PC-9 (cell line): Measurements from ENCODE around the gene ZNF19. TPM values are rescaled to one million over a fixed set of nuclear protein-coding genes. Genes with fewer than 3 reads are reported as not detected.

Source experiments
- BruUV-seq: library from RNA; stranded (reverse); fragments of 400-500 nt; replicated peaks from 2 replicates; lab custom pipeline; 2021; lab: Mats Ljungman, UMichigan
- CTCF ChIA-PET: fragments of 300-600 bp; sonication (Branson Sonifier 250); formaldehyde crosslinking; loops from one replicate; lab custom pipeline; 2022; ENCODE audit warnings: antibody characterized with exemption; lab: Charles Lee
- POLR2A ChIA-PET: fragments of 300-600 bp; sonication (Branson Sonifier 250); formaldehyde crosslinking; loops from one replicate; lab custom pipeline; 2022; ENCODE audit warnings: antibody characterized with exemption; ENCODE audit not compliant: unreplicated experiment; lab: Charles Lee
- DNase-seq, 2 experiments: peaks; one replicate each; pipeline versions ENCODE4 v3.0.0 to v3.0.0-alpha.2; 2015 to 2022; ENCODE audit warnings: mixed read lengths in 1 of 2
- H2AFZ ChIP-seq: fragments of 200-600 bp; sonication (generic); 2 replicates; pipeline ENCODE4 v1.8.1; 2017; ENCODE audit warnings: antibody characterized with exemption
- H3F3A ChIP-seq: fragments of 200-600 bp; sonication (generic); 2 replicates; pipeline ENCODE4 v1.8.1; 2017; ENCODE audit warnings: antibody characterized with exemption, mild to moderate bottlenecking, low read depth; ENCODE audit not compliant: insufficient read depth
- H3K27ac ChIP-seq: fragments of 200-600 bp; sonication (generic); 2 replicates; pipeline ENCODE4 v1.6.1; 2016; ENCODE audit warnings: mixed run types
- H3K27me3 ChIP-seq: fragments of 200-600 bp; sonication (generic); 2 replicates; pipeline ENCODE4 v1.6.1; 2016; ENCODE audit warnings: low read depth, mixed run types; ENCODE audit not compliant: insufficient read depth
- H3K36me3 ChIP-seq: fragments of 200-600 bp; sonication (generic); 2 replicates; pipeline ENCODE4 v1.6.1; 2016; ENCODE audit warnings: low read depth, mixed run types
- H3K4me1 ChIP-seq: fragments of 200-600 bp; sonication (generic); replicated peaks from 2 replicates; pipeline ENCODE4 v1.6.1; 2016; ENCODE audit warnings: mixed run types; ENCODE audit not compliant: insufficient read depth
- H3K4me2 ChIP-seq: fragments of 200-600 bp; sonication (generic); 2 replicates; pipeline ENCODE4 v1.6.1; 2017; ENCODE audit warnings: mixed run types
- H3K4me3 ChIP-seq: fragments of 200-600 bp; sonication (generic); 2 replicates; pipeline ENCODE4 v1.6.1; 2016; ENCODE audit warnings: mixed run types
- H3K79me2 ChIP-seq: fragments of 200-600 bp; sonication (generic); 2 replicates; pipeline ENCODE4 v1.6.1; 2017; ENCODE audit warnings: low read depth, mixed run types
- H3K9me2 ChIP-seq: fragments of 200-600 bp; sonication (generic); 2 replicates; pipeline ENCODE4 v1.8.1; 2017; ENCODE audit warnings: mild to moderate bottlenecking; ENCODE audit not compliant: insufficient read depth
- H3K9me3 ChIP-seq: fragments of 200-600 bp; sonication (generic); 2 replicates; pipeline ENCODE4 v1.8.1; 2016; ENCODE audit warnings: low read depth; ENCODE audit not compliant: insufficient read depth
- H4K20me1 ChIP-seq: fragments of 200-600 bp; sonication (generic); 2 replicates; pipeline ENCODE4 v1.8.1; 2017; ENCODE audit not compliant: insufficient read depth
- CTCF ChIP-seq: fragments of 200-600 bp; sonication (generic); conservative IDR thresholded peaks from 2 replicates; pipeline ENCODE4 v1.6.1; 2017; ENCODE audit warnings: mixed run types, antibody characterized with exemption, mild to moderate bottlenecking, moderate library complexity
- EZH2 ChIP-seq: fragments of 200-600 bp; sonication (generic); IDR thresholded peaks from 2 replicates; pipeline ENCODE4 v1.8.0; 2017; ENCODE audit warnings: antibody characterized with exemption, low read depth
- intact Hi-C: fragments of 100-400 bp; cut with micrococcal nuclease; formaldehyde crosslinking; loops from one replicate; pipeline ENCODE4 v1.10.0; 2022; ENCODE audit not compliant: unreplicated experiment
- total RNA-seq: library from RNA; stranded (reverse); gene quantifications from 2 replicates; pipeline ENCODE4 v1.2.3, GENCODE V29; 2021

The ZNF19 gene
- total RNA-seq, 1 experiment from 2014 or later = 6.8 TPM

DNA sequence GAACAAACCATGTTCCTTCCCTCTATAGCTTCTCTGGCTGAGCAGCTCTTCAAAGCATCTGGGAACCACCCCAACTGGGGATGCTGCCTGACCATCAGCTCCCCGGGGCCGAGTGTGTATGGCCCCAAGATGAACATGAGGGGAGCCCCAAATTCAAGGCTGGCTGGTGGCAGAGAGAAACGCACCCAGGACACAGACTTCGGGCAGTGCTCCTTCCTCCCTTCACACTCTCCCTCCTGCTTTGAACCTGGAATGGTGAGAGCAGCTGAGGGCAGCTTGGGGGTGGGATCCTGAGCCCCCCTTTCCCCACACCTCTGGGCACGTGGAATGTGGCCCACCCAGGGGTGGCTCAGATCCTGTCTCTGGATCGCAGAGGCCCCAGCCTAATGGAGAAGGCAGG is 64.5 kb downstream of the ZNF19 start:
- Histone ChIP-seq H3K4me3 (no peak overlapping the region), H3K4me1 (no peaks in the 10 kb centered on the region), H3K4me2 (no peak overlapping the region), H3K9me2 (no peaks in the 10 kb centered on the region), H3K27me3 (peaks cover 18% of the 10 kb centered on the region; the same call in 1 of the 2 replicates), H3K36me3 (no peaks in the 10 kb centered on the region), H3K9me3 (0 out of 2 replicates have a peak, but pooled peaks cover 4% of the 10 kb centered on the region), H3K27ac (no peak overlapping the region), H3K79me2 (no peaks in the 10 kb centered on the region), H3F3A (no peaks in the 10 kb centered on the region; the same call in 1 of the 2 replicates), H4K20me1 (no peaks in the 10 kb centered on the region), H2AFZ (no peak overlapping the region)
- intact Hi-C loops = loop anchor here (5.0 kb wide), 1 partner anchor 837 kb away; no protein-coding TSS in a partner anchor
- TF ChIP-seq CTCF = no peak
- TF ChIP-seq EZH2 = no peak
- DNase-seq = no peak
- POLR2A ChIA-PET = no interaction called here
- CTCF ChIA-PET = no interaction called here
- no TSS peak for BruUV-seq

DNA sequence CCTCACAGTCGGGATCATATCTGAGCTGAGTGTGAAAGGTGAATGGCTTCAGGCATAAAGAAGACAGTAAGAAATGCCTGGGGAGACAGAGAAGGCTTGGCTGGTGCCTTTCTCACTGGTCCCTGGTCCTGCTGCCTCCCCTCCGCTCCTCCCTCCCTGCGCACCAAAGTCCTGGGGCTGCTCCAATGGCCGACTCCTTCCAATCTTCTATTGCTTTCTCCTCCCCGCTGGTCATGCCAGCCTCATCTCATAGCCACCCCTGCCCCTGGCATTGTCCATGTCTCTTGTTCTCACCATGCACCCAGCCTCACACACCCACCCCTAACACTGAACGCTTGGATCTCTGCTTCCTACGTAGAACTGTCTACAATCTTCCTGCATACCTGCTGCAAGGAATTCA is 65.3 kb downstream of the ZNF19 start:
- no peaks in the 10 kb centered on the region for H4K20me1 ChIP-seq
- CTCF ChIA-PET = no interaction called here

More for the DNA sequence above, 65.3 kb downstream of the ZNF19 start:
- H3K4me3 ChIP-seq = no peak overlapping the region
- no peaks in the 10 kb centered on the region for H3K4me1 ChIP-seq
- no peak for DNase-seq
- H3K27ac ChIP-seq = no peak overlapping the region
- no peaks in the 10 kb centered on the region for H3K79me2 ChIP-seq
- H3K36me3 ChIP-seq = no peaks in the 10 kb centered on the region
- no peaks in the 10 kb centered on the region for H3K9me2 ChIP-seq
- TF ChIP-seq CTCF (no peak), EZH2 (no peak)
- POLR2A ChIA-PET = no interaction called here
- H3K4me2 ChIP-seq = no peak overlapping the region
- no peaks in the 10 kb centered on the region; the same call in 1 of the 2 replicates for H3F3A ChIP-seq
- BruUV-seq = no TSS peak
- peaks cover 18% of the 10 kb centered on the region; the same call in 1 of the 2 replicates for H3K27me3 ChIP-seq
- intact Hi-C loops = loop anchor here (5.0 kb wide), 1 partner anchor 837 kb away; no protein-coding TSS in a partner anchor
- H3K9me3 ChIP-seq = 0 out of 2 replicates have a peak, but pooled peaks cover 4% of the 10 kb centered on the region
- H2AFZ ChIP-seq = no peak overlapping the region

Other genes starting within 250 kb of the ZNF19 start
- gene CMTR2, start 199.9 kb downstream of the ZNF19 start, total RNA-seq = 30.4 and 36.2 TPM in 2 replicates
- 107 and 135 TPM in 2 replicates for gene CALB2, start 130.6 kb downstream of the ZNF19 start, total RNA-seq
- not detected in 2 replicates for gene TLE7, start 47.3 kb downstream of the ZNF19 start, total RNA-seq
- 6.9 and 7.9 TPM in 2 replicates for gene ZNF23, start 27.1 kb downstream of the ZNF19 start, total RNA-seq
- gene CHST4, start 37.1 kb upstream of the ZNF19 start, total RNA-seq = 2.4 and 3.1 TPM in 2 replicates
- gene TAT, start 87.8 kb upstream of the ZNF19 start, total RNA-seq = 0.13 and 0.50 TPM in 2 replicates
- gene MARVELD3, start 136.9 kb upstream of the ZNF19 start, total RNA-seq = 28.5 and 28.6 TPM in 2 replicates
- 5.1 and 5.5 TPM in 2 replicates for gene PHLPP2, start 235.4 kb upstream of the ZNF19 start, total RNA-seq